IMR-90 (cell line): ENCODE results near the gene GLCCI1. TPM values are rescaled to one million over a fixed set of nuclear protein-coding genes. Genes with fewer than 3 reads are reported as not detected.

Experiments
- ATAC-seq: fragments of 200-7000 bp; cut with Tn5 transposase; 2 replicates; pipeline ENCODE4 v1.9.1; 2020; ENCODE audit warnings: low read depth, mild to moderate bottlenecking, moderate library complexity
- BruUV-seq: library from RNA; stranded (reverse); fragments of 400-500 nt; replicated peaks from 2 replicates; lab custom pipeline; 2021; lab: Mats Ljungman, UMichigan
- CTCF ChIA-PET: fragments of 300-600 bp; formaldehyde crosslinking; extraction: SDS; loops from one replicate; lab custom pipeline; 2021; ENCODE audit warnings: antibody characterized with exemption; lab: Yijun Ruan, JAX
- POLR2A ChIA-PET: fragments of 300-600 bp; sonication (Branson Sonifier 250); formaldehyde crosslinking; loops from one replicate; lab custom pipeline; 2022; ENCODE audit warnings: antibody characterized with exemption; ENCODE audit not compliant: unreplicated experiment; lab: Charles Lee
- DNase-seq: peaks from one replicate; pipeline ENCODE4 v3.0.0; 2013
- H2AFZ ChIP-seq: replicated peaks from 2 replicates; pipeline ENCODE3; 2013; ENCODE audit warnings: low read length, mild to moderate bottlenecking; ENCODE audit not compliant: poor library complexity
- H2AK5ac ChIP-seq: 2 replicates; pipeline ENCODE4 v1.6.1; 2013; ENCODE audit warnings: low read depth, low read length, inconsistent platforms
- H2AK9ac ChIP-seq: replicated peaks from 2 replicates; pipeline ENCODE3; 2013; ENCODE audit warnings: mild to moderate bottlenecking, low read depth, low read length, moderate library complexity; ENCODE audit not compliant: poor library complexity
- H2BK120ac ChIP-seq: 2 replicates; pipeline ENCODE4 v1.6.1; 2013; ENCODE audit warnings: low read depth, low read length, inconsistent platforms
- H2BK15ac ChIP-seq: 3 replicates; pipeline ENCODE4 v1.6.1; 2013; ENCODE audit warnings: low read depth, low read length, inconsistent platforms
- H2BK20ac ChIP-seq: 2 replicates; pipeline ENCODE4 v1.6.1; 2013; ENCODE audit warnings: low read depth, mild to moderate bottlenecking, inconsistent platforms, low read length, moderate library complexity
- H2BK5ac ChIP-seq: 2 replicates; pipeline ENCODE4 v1.6.1; 2013; ENCODE audit warnings: mild to moderate bottlenecking, low read depth, low read length, inconsistent platforms; ENCODE audit not compliant: poor library complexity, severe bottlenecking
- H3K14ac ChIP-seq: replicated peaks from 2 replicates; pipeline ENCODE4 v1.6.1; 2013; ENCODE audit warnings: low read depth, low read length, inconsistent platforms
- H3K18ac ChIP-seq: 2 replicates; pipeline ENCODE4 v1.6.1; 2013; ENCODE audit warnings: low read depth, low read length, control low read depth
- H3K23ac ChIP-seq: 2 replicates; pipeline ENCODE4 v1.6.1; 2013; ENCODE audit warnings: low read depth, low read length, inconsistent platforms
- H3K27ac ChIP-seq: 2 replicates; pipeline ENCODE4 v1.5.1; 2013; ENCODE audit warnings: mild to moderate bottlenecking, control low read depth, low read length; ENCODE audit not compliant: insufficient read depth
- H3K27me3 ChIP-seq: 2 replicates; pipeline ENCODE4 v1.6.1; 2013; ENCODE audit warnings: low read length; ENCODE audit not compliant: control insufficient read depth, insufficient read depth
- H3K36me3 ChIP-seq: 2 replicates; pipeline ENCODE4 v1.6.1; 2013; ENCODE audit warnings: low read length, mixed read lengths; ENCODE audit not compliant: control insufficient read depth, insufficient read depth
- H3K4ac ChIP-seq: 2 replicates; pipeline ENCODE4 v1.6.1; 2013; ENCODE audit warnings: low read depth, low read length, inconsistent platforms
- H3K4me1 ChIP-seq: 2 replicates; pipeline ENCODE4 v1.6.1; 2013; ENCODE audit warnings: low read length, mixed read lengths; ENCODE audit not compliant: control insufficient read depth, insufficient read depth
- H3K4me2 ChIP-seq: 2 replicates; pipeline ENCODE4 v1.6.1; 2013; ENCODE audit warnings: low read depth, mild to moderate bottlenecking, control low read depth, low read length, moderate library complexity
- H3K4me3 ChIP-seq: 2 replicates; pipeline ENCODE4 v1.5.1; 2013; ENCODE audit warnings: low read depth, mild to moderate bottlenecking, control low read depth, low read length, moderate library complexity; ENCODE audit not compliant: insufficient read depth
- H3K56ac ChIP-seq: 2 replicates; pipeline ENCODE4 v1.6.1; 2013; ENCODE audit warnings: low read length, inconsistent platforms; ENCODE audit not compliant: insufficient read depth; ENCODE audit errors: extremely low read depth
- H3K79me1 ChIP-seq, 2 experiments: 2 replicates each; pipeline ENCODE4 v1.6.1; 2013; ENCODE audit warnings: low read length in 2 of 2, inconsistent platforms in 1 of 2, low read depth in 1 of 2
- H3K9ac ChIP-seq: 2 replicates; pipeline ENCODE4 v1.6.1; 2013; ENCODE audit warnings: low read depth, low read length, control low read depth
- H3K9me1 ChIP-seq: 2 replicates; pipeline ENCODE4 v1.6.1; 2013; ENCODE audit warnings: low read length, inconsistent platforms; ENCODE audit not compliant: insufficient read depth
- H3K9me3 ChIP-seq: 2 replicates; pipeline ENCODE4 v1.6.1; 2013; ENCODE audit warnings: low read length; ENCODE audit not compliant: control insufficient read depth, insufficient read depth
- H4K20me1 ChIP-seq: 2 replicates; pipeline ENCODE4 v1.6.1; 2013; ENCODE audit warnings: low read length, inconsistent platforms; ENCODE audit not compliant: insufficient read depth
- H4K5ac ChIP-seq: 2 replicates; pipeline ENCODE4 v1.6.1; 2013; ENCODE audit warnings: mild to moderate bottlenecking, low read depth, low read length, control low read depth
- H4K8ac ChIP-seq, 2 experiments: 2 replicates each; pipeline ENCODE4 v1.6.1; 2013; ENCODE audit warnings: low read depth in 2 of 2, low read length in 2 of 2, control low read depth in 1 of 2, inconsistent platforms in 1 of 2
- H4K91ac ChIP-seq: 2 replicates; pipeline ENCODE4 v1.6.1; 2013; ENCODE audit warnings: low read depth, low read length, inconsistent platforms; ENCODE audit not compliant: insufficient read depth
- CEBPB ChIP-seq: IDR thresholded peaks from 2 replicates; pipeline ENCODE4 v1.6.1; 2012; ENCODE audit warnings: low read depth, low read length, improper control_type of control experiment
- ELK1 ChIP-seq: fragments of 150-350 bp; IDR thresholded peaks from 2 replicates; pipeline ENCODE4 v1.6.1; 2016; ENCODE audit warnings: low read depth, mild to moderate bottlenecking, low read length, moderate library complexity, borderline replicate concordance
- MAFK ChIP-seq: IDR thresholded peaks from 2 replicates; pipeline ENCODE4 v1.6.1; 2012; ENCODE audit warnings: low read depth, low read length, improper control_type of control experiment
- POLR2A ChIP-seq: IDR thresholded peaks from 2 replicates; pipeline ENCODE4 v1.6.1; 2012; ENCODE audit warnings: mild to moderate bottlenecking, low read depth, low read length
- SMC3 ChIP-seq: fragments of 150-350 bp; IDR thresholded peaks from 2 replicates; pipeline ENCODE4 v1.6.1; 2016; ENCODE audit warnings: low read depth, mild to moderate bottlenecking, antibody characterized with exemption, low read length, moderate library complexity
- USF2 ChIP-seq: fragments of 150-350 bp; IDR thresholded peaks from 2 replicates; pipeline ENCODE4 v1.6.1; 2017; ENCODE audit warnings: mild to moderate bottlenecking, antibody characterized with exemption, low read length, low read depth
- WGBS, 2 experiments: methylation state at CpG; one replicate each; pipeline versions ENCODE4 v1.1.5 to v1.1.7; 2013; ENCODE audit warnings: missing lambda C conversion rate in 2 of 2; ENCODE audit not compliant: insufficient read length in 1 of 2; ENCODE audit errors: extremely low coverage in 2 of 2; 5-methylcytosine and 5-hydroxymethylcytosine counted together
- dilution Hi-C: fragments of 300-500 bp; cut with HindIII; formaldehyde crosslinking; loops from one replicate; pipeline ENCODE4 v1.14.3; 2018; ENCODE audit warnings: low sequenced_read_pairs; ENCODE audit not compliant: unreplicated experiment
- in situ Hi-C: fragments of 300-500 bp; cut with MboI; formaldehyde crosslinking; loops from 3 replicates; pipeline ENCODE4 v1.14.3; 2019; ENCODE audit warnings: low sequenced_read_pairs, inconsistent platforms, mixed read lengths
- intact Hi-C: fragments of 100-400 bp; cut with micrococcal nuclease; formaldehyde crosslinking; loops from 2 replicates; pipeline ENCODE4 v1.10.0; 2022
- polyA plus RNA-seq, 3 experiments: library from polyadenylated mRNA; depleted of rRNA; stranded (reverse); fragments of >200 nt; gene quantifications; 2 replicates each; pipeline ENCODE4 v1.2.3, GENCODE V29; 2012; ENCODE audit warnings: low replicate concordance in 1 of 3
- total RNA-seq: library from RNA; depleted of rRNA; stranded (reverse); fragments of >200 nt; gene quantifications from 2 replicates; pipeline ENCODE4 v1.2.3, GENCODE V29; 2012

GLCCI1 gene
- total and polyA plus RNA-seq, 2 of the 4 experiments (the other 2 are of a cell fraction): 4.1 to 6.2 TPM

GRCh38 chr7:8084836-8085235 lies 116.2 kb downstream of the GLCCI1 start:
- no peak overlapping the region for H3K27ac ChIP-seq
- no peak for ATAC-seq
- no peak overlapping the region for H3K4ac ChIP-seq
- peaks cover 6% of the 10 kb centered on the region; the same call in 1 of the 2 replicates for H3K36me3 ChIP-seq
- DNase-seq: no peak
- no peak overlapping the region for H3K23ac ChIP-seq
- no peaks in the 10 kb centered on the region for H3K79me1 ChIP-seq
- no peak overlapping the region for H3K4me2 ChIP-seq
- H3K18ac ChIP-seq: no peak overlapping the region
- H3K4me1 ChIP-seq: no peaks in the 10 kb centered on the region
- no peak overlapping the region for H2BK20ac ChIP-seq
- H4K5ac ChIP-seq: no peak overlapping the region
- no peak overlapping the region for H2AFZ ChIP-seq
- no peak overlapping the region for H2BK120ac ChIP-seq
- no peak overlapping the region for H3K9ac ChIP-seq
- H3K9me1 ChIP-seq: no peaks in the 10 kb centered on the region
- no peaks in the 10 kb centered on the region for H4K20me1 ChIP-seq
- WGBS, 2 experiments: no CpG with 5 or more reads among the region's 5 CpGs
- no TSS peak for BruUV-seq
- no peak overlapping the region for H2AK9ac ChIP-seq
- H3K27me3 ChIP-seq: no peaks in the 10 kb centered on the region
- no peak for TF ChIP-seq SMC3
- TF ChIP-seq POLR2A: no peak
- no peak for TF ChIP-seq CEBPB
- no peak for TF ChIP-seq USF2
- no peak for TF ChIP-seq MAFK
- no peak for TF ChIP-seq ELK1
- no peaks in the 10 kb centered on the region for H3K9me3 ChIP-seq
- dilution Hi-C loops (no loop called here), in situ Hi-C loops (no loop called here), intact Hi-C loops (no loop called here)
- H3K14ac ChIP-seq: no peak overlapping the region
- no peak overlapping the region for H4K8ac ChIP-seq
- H2BK15ac ChIP-seq: no peak overlapping the region
- no peak overlapping the region for H2AK5ac ChIP-seq
- ChIA-PET POLR2A (no interaction called here), CTCF (interaction anchor here (0.7 to 0.8 kb wide), 2 partner anchors 120 to 416 kb away, joined by 3 read pairs; no protein-coding TSS in a partner anchor)
- no peak overlapping the region for H4K91ac ChIP-seq
- H2BK5ac ChIP-seq: no peak overlapping the region
- H3K4me3 ChIP-seq: no peak overlapping the region
- no peak overlapping the region for H3K56ac ChIP-seq
